ENCODE results near the gene RAPGEF4. TPM values are rescaled to one million over a fixed set of nuclear protein-coding genes. Genes with fewer than 3 reads are reported as not detected.

The RAPGEF4 gene
- total RNA-seq, 2 experiments from 2014 or later: 0.85 to 1.3 TPM

DNA sequence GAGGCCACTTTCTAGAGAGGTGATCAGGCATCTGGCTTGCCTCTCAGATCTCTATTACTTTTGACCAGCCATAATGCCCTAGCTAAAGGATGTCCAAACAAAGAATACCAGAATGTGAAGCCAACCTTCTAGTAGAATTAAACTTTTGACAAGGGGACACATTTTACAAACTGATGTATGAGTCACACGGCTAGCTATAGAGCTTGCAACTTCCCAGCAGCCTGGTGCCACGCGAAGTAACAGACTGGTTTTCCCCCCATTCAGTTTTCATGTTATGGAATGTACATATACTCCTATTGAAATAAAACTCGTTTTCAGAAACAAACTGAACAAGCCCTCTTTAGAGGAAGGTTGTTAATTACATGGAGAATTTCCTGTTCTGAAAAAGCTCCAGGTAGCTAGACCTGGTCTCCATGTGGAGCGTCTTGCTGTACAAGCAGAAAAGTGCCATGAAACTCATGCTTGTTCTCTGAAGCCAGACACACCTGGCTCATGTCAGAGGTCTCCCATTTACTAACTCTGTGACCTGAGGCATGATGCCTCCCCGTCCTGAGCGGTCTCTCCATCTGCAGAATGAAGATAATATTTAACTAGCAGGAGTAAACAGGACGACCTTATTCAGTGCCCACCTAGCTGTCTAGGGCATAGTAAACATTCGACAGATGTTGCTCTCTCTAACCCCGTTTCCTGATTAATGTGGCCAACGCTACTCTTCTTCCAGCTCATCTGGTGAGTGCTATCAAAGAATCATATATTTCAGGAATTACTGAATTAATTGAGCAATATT is 258.5 kb downstream of the RAPGEF4 start:
- intact Hi-C loops (cut with micrococcal nuclease): no loop called here
- Mint-ChIP-seq H3K27me3 (no peaks in the 10 kb centered on the region), H3K9me3 (no peaks in the 10 kb centered on the region), H3K27ac (no peak overlapping the region), H3K36me3 (ENCODE audit: low read depth) (no peaks in the 10 kb centered on the region), H3K4me1 (ENCODE audit: low read depth) (no peaks in the 10 kb centered on the region), H3K4me3 (no peak overlapping the region)
- POLR2A ChIA-PET: no interaction called here
- ATAC-seq (no peak), DNase-seq (no peak)
- TF ChIP-seq, protein P1, sequence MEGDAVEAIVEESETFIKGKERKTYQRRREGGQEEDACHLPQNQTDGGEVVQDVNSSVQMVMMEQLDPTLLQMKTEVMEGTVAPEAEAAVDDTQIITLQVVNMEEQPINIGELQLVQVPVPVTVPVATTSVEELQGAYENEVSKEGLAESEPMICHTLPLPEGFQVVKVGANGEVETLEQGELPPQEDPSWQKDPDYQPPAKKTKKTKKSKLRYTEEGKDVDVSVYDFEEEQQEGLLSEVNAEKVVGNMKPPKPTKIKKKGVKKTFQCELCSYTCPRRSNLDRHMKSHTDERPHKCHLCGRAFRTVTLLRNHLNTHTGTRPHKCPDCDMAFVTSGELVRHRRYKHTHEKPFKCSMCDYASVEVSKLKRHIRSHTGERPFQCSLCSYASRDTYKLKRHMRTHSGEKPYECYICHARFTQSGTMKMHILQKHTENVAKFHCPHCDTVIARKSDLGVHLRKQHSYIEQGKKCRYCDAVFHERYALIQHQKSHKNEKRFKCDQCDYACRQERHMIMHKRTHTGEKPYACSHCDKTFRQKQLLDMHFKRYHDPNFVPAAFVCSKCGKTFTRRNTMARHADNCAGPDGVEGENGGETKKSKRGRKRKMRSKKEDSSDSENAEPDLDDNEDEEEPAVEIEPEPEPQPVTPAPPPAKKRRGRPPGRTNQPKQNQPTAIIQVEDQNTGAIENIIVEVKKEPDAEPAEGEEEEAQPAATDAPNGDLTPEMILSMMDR (IDR thresholded peaks at IDR 0.05): no peak
- CTCF ChIA-PET: interaction anchor here (2.4 to 2.5 kb wide), 2 partner anchors 21 to 33 kb away, joined by 6 to 13 read pairs; no protein-coding TSS in a partner anchor

DNA sequence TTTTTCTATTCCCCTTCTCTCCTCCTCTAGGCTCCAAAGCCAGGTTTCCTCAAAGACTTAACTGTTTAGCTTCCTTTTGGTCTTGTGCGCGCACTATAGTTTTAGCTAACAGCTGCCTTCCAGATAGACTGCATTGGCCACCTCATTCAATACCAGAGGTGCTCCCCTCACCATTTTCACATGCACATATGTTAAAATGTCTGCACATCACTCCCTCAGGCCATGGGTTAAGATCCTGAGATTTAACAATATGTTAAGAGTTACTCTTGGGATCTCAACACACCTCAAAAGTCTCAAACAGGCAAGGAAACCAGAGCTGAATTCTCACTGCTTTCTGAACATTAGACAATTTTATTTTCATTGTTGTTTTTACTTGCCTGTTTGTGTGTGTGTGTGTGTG is 259.2 kb downstream of the RAPGEF4 start:
- TF ChIP-seq, protein P1 (IDR thresholded peaks at IDR 0.05): no peak
- no peaks in the 10 kb centered on the region for H3K36me3 Mint-ChIP-seq (ENCODE audit: low read depth)
- DNase-seq (no peak), ATAC-seq (no peak)
- no peaks in the 10 kb centered on the region for H3K4me1 Mint-ChIP-seq (ENCODE audit: low read depth)
- H3K27ac Mint-ChIP-seq: no peak overlapping the region
- H3K4me3 Mint-ChIP-seq: no peak overlapping the region
- H3K9me3 Mint-ChIP-seq: no peaks in the 10 kb centered on the region
- intact Hi-C loops (cut with micrococcal nuclease): no loop called here
- no peaks in the 10 kb centered on the region for H3K27me3 Mint-ChIP-seq
- CTCF ChIA-PET: interaction anchor here (2.5 kb wide), 1 partner anchor 32 kb away, joined by 13 read pairs; no protein-coding TSS in a partner anchor
- POLR2A ChIA-PET: interaction anchor here (0.6 kb wide), 1 partner anchor 92 kb away, joined by 3 read pairs; no protein-coding TSS in a partner anchor

DNA sequence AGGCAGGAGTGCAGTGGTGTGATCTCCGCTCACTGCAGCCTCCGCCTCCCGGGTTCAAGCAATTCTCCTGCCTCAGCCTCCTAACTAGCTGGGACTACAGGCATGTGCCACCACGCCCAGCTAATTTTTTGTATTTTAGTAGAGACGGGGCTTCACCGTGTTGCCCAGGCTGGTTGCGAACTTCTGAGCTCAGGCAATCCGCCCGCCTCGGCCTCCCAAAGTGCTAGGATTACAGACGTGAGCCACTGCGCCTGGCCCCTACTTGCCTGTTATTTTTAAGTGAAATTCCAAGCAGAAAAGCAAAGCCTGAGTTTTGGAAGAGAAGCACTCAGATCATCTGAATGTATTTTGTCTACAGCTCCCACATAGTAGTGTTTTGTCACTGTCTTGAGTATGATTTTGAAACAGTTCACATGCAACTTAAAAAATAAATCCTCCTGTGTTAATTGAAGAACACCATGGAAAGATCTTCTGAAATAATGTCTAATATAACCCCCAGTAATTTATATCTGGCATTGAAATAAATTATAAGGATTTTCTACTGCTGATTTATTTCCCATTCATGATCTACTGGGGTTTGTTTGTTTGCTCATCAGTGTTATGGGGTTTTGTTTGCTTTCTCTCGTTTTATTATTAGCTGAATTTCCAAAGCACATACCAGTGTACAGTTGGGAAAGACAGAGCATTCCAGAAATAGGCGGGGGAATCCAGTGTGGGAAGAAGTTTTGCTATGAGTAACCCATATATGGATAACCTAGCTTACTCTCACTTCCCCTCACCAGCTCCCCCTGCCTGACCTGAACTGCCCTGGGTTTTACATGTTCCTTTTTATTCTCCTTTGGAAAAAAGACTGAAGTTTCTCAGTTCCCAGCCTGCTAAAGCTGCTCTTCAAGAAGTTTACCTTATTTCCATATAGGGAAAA is 259.9 kb downstream of the RAPGEF4 start:
- Mint-ChIP-seq H3K27me3 (no peaks in the 10 kb centered on the region), H3K36me3 (ENCODE audit: low read depth) (no peaks in the 10 kb centered on the region), H3K27ac (no peak overlapping the region), H3K4me1 (ENCODE audit: low read depth) (no peaks in the 10 kb centered on the region), H3K9me3 (no peaks in the 10 kb centered on the region), H3K4me3 (no peak overlapping the region)
- intact Hi-C loops (cut with micrococcal nuclease): no loop called here
- ATAC-seq (no peak), DNase-seq (no peak)
- POLR2A ChIA-PET: interaction anchor here (0.6 kb wide), 1 partner anchor 93 kb away, joined by 3 read pairs; no protein-coding TSS in a partner anchor
- CTCF ChIA-PET: interaction anchor here (1.3 to 2.5 kb wide), 2 partner anchors 9 to 32 kb away, joined by 3 to 13 read pairs; no protein-coding TSS in a partner anchor
- TF ChIP-seq, protein P1 (IDR thresholded peaks at IDR 0.05): no peak

DNA sequence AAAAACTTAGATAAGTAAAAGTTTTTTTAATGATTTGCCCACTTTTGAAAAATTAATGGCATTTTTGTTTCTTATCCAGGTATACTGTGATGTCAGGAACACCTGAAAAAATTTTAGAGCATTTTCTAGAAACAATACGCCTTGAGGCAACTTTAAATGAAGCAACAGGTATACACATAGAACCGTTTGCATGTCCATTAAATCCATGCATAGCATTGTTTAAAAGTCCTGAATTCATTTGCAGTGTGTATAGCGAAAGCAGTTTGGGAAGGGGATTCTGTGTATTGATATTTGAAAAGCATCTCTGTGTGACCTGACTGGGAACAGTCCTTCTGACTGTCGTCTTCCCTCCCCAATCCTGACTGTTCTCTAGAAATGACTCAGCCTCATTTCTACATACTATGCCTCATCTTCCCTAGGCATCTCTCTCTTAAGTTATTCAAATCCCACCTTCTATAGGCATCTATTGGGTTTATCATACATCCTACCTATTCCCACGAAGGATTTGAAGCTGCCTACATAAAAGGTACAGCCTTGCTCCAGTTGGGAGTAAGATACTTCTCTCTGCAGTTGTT is 260.8 kb downstream of the RAPGEF4 start:
- H3K4me3 Mint-ChIP-seq: no peak overlapping the region
- H3K27ac Mint-ChIP-seq: no peak overlapping the region
- intact Hi-C loops (cut with micrococcal nuclease): no loop called here
- no peak for ATAC-seq
- TF ChIP-seq, protein P1 (IDR thresholded peaks at IDR 0.05): no peak
- CTCF ChIA-PET: interaction anchor here (1.3 kb wide), 1 partner anchor 10 kb away, joined by 3 read pairs; no protein-coding TSS in a partner anchor
- no peak for DNase-seq
- no peaks in the 10 kb centered on the region for H3K4me1 Mint-ChIP-seq (ENCODE audit: low read depth)
- peaks cover 3% of the 10 kb centered on the region for H3K27me3 Mint-ChIP-seq
- H3K36me3 Mint-ChIP-seq (ENCODE audit: low read depth): no peaks in the 10 kb centered on the region
- H3K9me3 Mint-ChIP-seq: no peaks in the 10 kb centered on the region
- POLR2A ChIA-PET: no interaction called here

Measured in activated CD8-positive, alpha-beta T cell treated with anti-CD3 and anti-CD28 coated beads for 36 hours (primary cell).